DOHH2 (cell line): ENCODE results near the gene AR.

Experiments used
- H3F3A ChIP-seq: fragments of 200-600 bp; sonication (generic), shearing (Covaris generic); 2 replicates; pipeline ENCODE4 v1.6.0; 2016; ENCODE audit warnings: antibody characterized with exemption, mild to moderate bottlenecking; ENCODE audit not compliant: control insufficient read depth, insufficient read depth
- H3K27ac ChIP-seq: fragments of 200-600 bp; sonication (generic); 2 replicates; pipeline ENCODE4 v1.5.1; 2014; ENCODE audit warnings: low read depth, mild to moderate bottlenecking, low read length, moderate library complexity
- H3K27me3 ChIP-seq: fragments of 200-600 bp; sonication (generic); 2 replicates; pipeline ENCODE4 v1.6.1; 2014; ENCODE audit warnings: mild to moderate bottlenecking, low read length, mixed read lengths; ENCODE audit not compliant: control insufficient read depth
- H3K36me3 ChIP-seq: fragments of 200-600 bp; sonication (generic); 2 replicates; pipeline ENCODE4 v1.6.1; 2014; ENCODE audit warnings: mild to moderate bottlenecking, low read length, moderate library complexity, mixed read lengths; ENCODE audit not compliant: control insufficient read depth
- H3K4me1 ChIP-seq: fragments of 200-600 bp; sonication (generic); 2 replicates; pipeline ENCODE4 v1.6.1; 2014; ENCODE audit warnings: mild to moderate bottlenecking, low read length, mixed read lengths; ENCODE audit not compliant: control insufficient read depth
- H3K4me2 ChIP-seq: fragments of 200-600 bp; sonication (generic); 2 replicates; pipeline ENCODE4 v1.6.0; 2014; ENCODE audit warnings: mild to moderate bottlenecking, low read length, moderate library complexity
- H3K4me3 ChIP-seq: fragments of 200-600 bp; sonication (generic); 2 replicates; pipeline ENCODE4 v1.5.1; 2014; ENCODE audit warnings: mild to moderate bottlenecking, low read length, mixed read lengths
- H3K79me2 ChIP-seq: fragments of 200-600 bp; sonication (generic); 2 replicates; pipeline ENCODE4 v1.6.1; 2014; ENCODE audit warnings: mild to moderate bottlenecking, low read length, mixed read lengths; ENCODE audit not compliant: control insufficient read depth
- H3K9me2 ChIP-seq: fragments of 200-600 bp; sonication (generic); replicated peaks from 2 replicates; pipeline ENCODE4 v1.6.1; 2014; ENCODE audit warnings: mild to moderate bottlenecking, low read length, mixed read lengths; ENCODE audit not compliant: control insufficient read depth
- H3K9me3 ChIP-seq: fragments of 200-600 bp; sonication (generic); 2 replicates; pipeline ENCODE4 v1.6.1; 2014; ENCODE audit warnings: antibody characterized with exemption, low read length, mixed read lengths; ENCODE audit not compliant: control insufficient read depth, insufficient read depth
- H4K20me1 ChIP-seq: fragments of 200-600 bp; sonication (generic); 2 replicates; pipeline ENCODE4 v1.6.0; 2014; ENCODE audit warnings: low read depth, mild to moderate bottlenecking, antibody characterized with exemption, low read length, moderate library complexity; ENCODE audit not compliant: control insufficient read depth, insufficient read depth
- EZH2phosphoT487 ChIP-seq: fragments of 200-600 bp; sonication (generic); IDR thresholded peaks from 2 replicates; pipeline ENCODE4 v1.6.1; 2017; ENCODE audit warnings: borderline replicate concordance, mild to moderate bottlenecking, antibody characterized with exemption, low read length, moderate library complexity, mixed read lengths
- TF ChIP-seq, protein P1 (sequence below): fragments of 200-600 bp; sonication (generic); IDR thresholded peaks from one replicate; pipeline ENCODE4 v1.5.1; 2014; ENCODE audit warnings: antibody characterized with exemption, mild to moderate bottlenecking, low read depth, low read length; ENCODE audit not compliant: poor library complexity, severe bottlenecking

AR gene

DNA sequence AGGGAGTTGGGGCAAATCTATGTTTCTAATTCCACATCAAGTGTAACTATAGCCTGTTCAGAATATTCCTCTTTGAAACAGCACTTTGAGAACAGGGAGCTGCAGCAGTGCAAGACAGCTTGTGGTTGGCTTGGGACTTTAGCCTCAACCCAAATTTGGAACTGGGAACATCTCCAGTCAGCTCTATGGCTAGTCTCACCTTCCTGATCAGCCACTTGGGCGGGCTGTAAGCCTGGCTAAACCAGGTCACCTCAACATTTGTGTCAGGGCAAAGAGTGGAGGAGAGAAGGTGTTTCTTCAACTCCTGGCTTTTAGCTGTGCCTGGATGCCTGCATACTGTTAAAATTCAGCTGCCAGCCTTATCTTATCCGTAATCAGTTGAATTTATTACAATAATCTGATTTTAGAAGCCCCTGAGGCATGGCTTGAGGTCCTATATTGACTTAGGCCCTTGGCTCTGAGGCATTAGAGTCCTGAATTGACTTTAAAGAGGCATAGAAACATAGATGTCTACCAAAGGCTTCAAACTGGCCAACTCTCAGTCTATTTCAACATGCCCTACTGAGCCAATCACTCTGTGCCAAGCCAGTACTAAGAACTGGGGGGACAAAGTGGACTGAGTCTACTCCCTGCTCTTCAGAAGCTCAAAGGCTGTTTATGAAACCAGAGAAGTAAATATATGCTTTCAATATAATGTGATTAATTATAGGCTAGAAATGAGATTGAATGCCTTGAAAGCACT is 18.7 kb upstream of the AR start:
- Histone ChIP-seq H3K4me2 (no peak overlapping the region), H3K36me3 (no peaks in the 10 kb centered on the region), H3K79me2 (no peaks in the 10 kb centered on the region), H3F3A (no peaks in the 10 kb centered on the region), H3K4me1 (no peaks in the 10 kb centered on the region), H3K27me3 (no peaks in the 10 kb centered on the region), H3K9me2 (no peaks in the 10 kb centered on the region), H3K27ac (no peak overlapping the region), H3K4me3 (no peak overlapping the region), H4K20me1 (no peaks in the 10 kb centered on the region), H3K9me3 (no peaks in the 10 kb centered on the region)
- TF ChIP-seq EZH2phosphoT487, result no peak
- TF ChIP-seq, protein P1, sequence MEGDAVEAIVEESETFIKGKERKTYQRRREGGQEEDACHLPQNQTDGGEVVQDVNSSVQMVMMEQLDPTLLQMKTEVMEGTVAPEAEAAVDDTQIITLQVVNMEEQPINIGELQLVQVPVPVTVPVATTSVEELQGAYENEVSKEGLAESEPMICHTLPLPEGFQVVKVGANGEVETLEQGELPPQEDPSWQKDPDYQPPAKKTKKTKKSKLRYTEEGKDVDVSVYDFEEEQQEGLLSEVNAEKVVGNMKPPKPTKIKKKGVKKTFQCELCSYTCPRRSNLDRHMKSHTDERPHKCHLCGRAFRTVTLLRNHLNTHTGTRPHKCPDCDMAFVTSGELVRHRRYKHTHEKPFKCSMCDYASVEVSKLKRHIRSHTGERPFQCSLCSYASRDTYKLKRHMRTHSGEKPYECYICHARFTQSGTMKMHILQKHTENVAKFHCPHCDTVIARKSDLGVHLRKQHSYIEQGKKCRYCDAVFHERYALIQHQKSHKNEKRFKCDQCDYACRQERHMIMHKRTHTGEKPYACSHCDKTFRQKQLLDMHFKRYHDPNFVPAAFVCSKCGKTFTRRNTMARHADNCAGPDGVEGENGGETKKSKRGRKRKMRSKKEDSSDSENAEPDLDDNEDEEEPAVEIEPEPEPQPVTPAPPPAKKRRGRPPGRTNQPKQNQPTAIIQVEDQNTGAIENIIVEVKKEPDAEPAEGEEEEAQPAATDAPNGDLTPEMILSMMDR, result no peak

DNA sequence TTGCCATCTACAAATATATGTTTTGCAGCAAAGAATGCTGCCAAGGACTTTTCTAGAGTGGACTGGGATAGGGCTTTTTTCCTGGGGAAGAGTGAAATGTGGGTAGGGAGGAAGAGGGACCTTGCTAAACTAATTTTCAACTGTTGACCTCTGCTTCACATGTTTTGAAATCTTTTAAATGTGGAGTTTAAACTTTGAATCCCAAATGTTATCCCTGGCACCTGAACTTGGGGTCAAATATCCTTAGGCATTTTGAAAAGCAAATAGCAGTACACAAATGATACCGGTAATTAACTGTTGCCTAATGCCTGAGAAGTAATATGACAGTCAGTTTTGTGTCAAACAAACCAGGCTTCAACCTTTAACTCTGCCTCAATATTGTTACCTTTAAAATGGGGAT is 7.3 kb upstream of the AR start:
- Histone ChIP-seq H3K4me1 (no peaks in the 10 kb centered on the region), H3K36me3 (no peaks in the 10 kb centered on the region), H3K79me2 (no peaks in the 10 kb centered on the region), H3K9me2 (no peaks in the 10 kb centered on the region), H3F3A (no peaks in the 10 kb centered on the region), H3K27ac (no peak overlapping the region), H3K27me3 (no peaks in the 10 kb centered on the region), H3K9me3 (no peaks in the 10 kb centered on the region), H3K4me2 (no peak overlapping the region), H3K4me3 (no peak overlapping the region), H4K20me1 (no peaks in the 10 kb centered on the region)
- no peak for TF ChIP-seq EZH2phosphoT487
- TF ChIP-seq, protein P1, result no peak

DNA sequence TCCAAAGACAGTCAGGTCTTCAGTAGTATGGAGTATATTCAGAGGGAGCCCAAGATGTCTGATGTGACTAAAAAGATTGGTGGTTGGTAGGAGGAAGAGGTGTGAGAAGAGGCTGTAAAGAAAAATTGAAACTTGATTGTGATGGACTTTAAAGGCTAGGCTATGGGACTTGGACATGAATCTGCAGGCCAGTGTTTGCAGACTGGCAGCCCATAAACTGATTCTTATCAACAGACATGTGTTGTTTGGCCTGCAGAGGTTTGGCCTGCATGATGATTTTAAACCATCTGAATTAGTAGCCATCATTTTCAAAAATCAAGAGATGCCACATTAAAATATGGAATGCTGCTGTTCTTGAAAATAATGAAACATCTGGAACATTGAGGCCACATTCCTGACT is 5.4 kb upstream of the AR start:
- H3F3A ChIP-seq, result no peaks in the 10 kb centered on the region
- no peaks in the 10 kb centered on the region for H3K79me2 ChIP-seq
- H3K9me2 ChIP-seq, result no peaks in the 10 kb centered on the region
- no peaks in the 10 kb centered on the region for H4K20me1 ChIP-seq
- H3K36me3 ChIP-seq, result no peaks in the 10 kb centered on the region
- TF ChIP-seq, protein P1, result no peak
- TF ChIP-seq EZH2phosphoT487, result no peak
- no peak overlapping the region for H3K4me2 ChIP-seq
- no peak overlapping the region for H3K27ac ChIP-seq
- H3K9me3 ChIP-seq, result no peaks in the 10 kb centered on the region
- no peak overlapping the region for H3K4me3 ChIP-seq
- H3K4me1 ChIP-seq, result no peaks in the 10 kb centered on the region
- no peaks in the 10 kb centered on the region for H3K27me3 ChIP-seq
